Neural cell (in vitro differentiated cells): ENCODE results near the gene PTGR3.
"Not testable (repeated sequence)": the region's sequence is repeated elsewhere in the genome, so short reads cannot be mapped to it uniquely, and the experiment has no call there.

Source experiments
- CTCF ChIP-seq: fragments of 450-650 bp; IDR thresholded peaks from 2 replicates; pipeline ENCODE4 v1.5.1; 2014; ENCODE audit warnings: antibody characterized with exemption, mild to moderate bottlenecking, moderate library complexity; ENCODE audit not compliant: poor library complexity, severe bottlenecking
- EP300 ChIP-seq: fragments of 450-650 bp; conservative IDR thresholded peaks from 2 replicates; pipeline ENCODE4 v1.6.1; 2014; ENCODE audit warnings: antibody characterized with exemption, mild to moderate bottlenecking, moderate library complexity; ENCODE audit not compliant: poor library complexity, severe bottlenecking
- MXI1 ChIP-seq: fragments of 450-650 bp; conservative IDR thresholded peaks from 2 replicates; pipeline ENCODE4 v1.6.1; 2014; ENCODE audit warnings: antibody characterized with exemption, mild to moderate bottlenecking; ENCODE audit not compliant: poor library complexity, severe bottlenecking
- POLR2AphosphoS5 ChIP-seq: IDR thresholded peaks from 2 replicates; pipeline ENCODE4 v1.6.1; 2012
- RAD21 ChIP-seq: fragments of 450-650 bp; conservative IDR thresholded peaks from 2 replicates; pipeline ENCODE4 v1.6.1; 2014; ENCODE audit warnings: antibody characterized with exemption, mild to moderate bottlenecking, moderate library complexity
- TAF1 ChIP-seq: IDR thresholded peaks from 2 replicates; pipeline ENCODE4 v1.6.1; 2012; ENCODE audit warnings: low read depth

DNA sequence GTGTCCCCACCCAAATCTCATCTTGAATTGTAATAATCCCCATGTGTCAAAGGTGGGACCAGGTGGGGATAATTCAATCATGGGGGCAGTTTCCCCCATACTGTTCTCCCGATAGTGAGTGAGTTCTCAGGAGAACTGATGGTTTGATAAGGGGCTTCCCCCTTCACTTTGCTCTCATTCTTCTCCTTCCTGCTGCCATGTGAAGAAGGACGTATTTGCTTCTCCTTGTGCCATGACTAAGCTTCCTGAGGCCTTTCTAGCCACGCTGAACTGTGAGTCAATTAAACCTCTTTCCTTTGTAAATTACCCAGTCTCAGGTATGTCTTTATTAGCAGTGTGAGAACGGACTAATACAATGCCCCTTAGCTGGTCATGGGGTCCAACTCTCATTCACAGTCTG lies 21.2 kb downstream of the PTGR3 start:
- TF ChIP-seq CTCF, TAF1, POLR2AphosphoS5, RAD21, EP300, MXI1: not testable (repeated sequence)
